Activated CD4-positive, alpha-beta T cell treated with anti-CD3 and anti-CD28 coated beads, Interleukin-2, amount 50 U/mL, for 24 hours (primary cell): ENCODE results near the gene APLF.

Experiments
- DNase-seq, 2 donors: peaks; one replicate each; pipeline ENCODE4 v3.0.0-alpha.2; 2020; ENCODE audit warnings: low read depth in 1 of 2, low spot score in 1 of 2

APLF gene

GRCh38 chr2:68467077-68467960 lies at the start of gene APLF, which contains the start of gene FBXO48:
TSS of gene APLF (plus strand) at chr2:68467585. CDS start at chr2:68467732, 147 bp downstream.
TSS of gene FBXO48 (minus strand) at chr2:68467294. CDS start at chr2:68465145, 2,149 bp downstream.
- peak; percentile 97 to 99 for DNase-seq

- no peak for DNase-seq
Measured at GRCh38 chr2:68417926-68418325, 49.5 kb upstream of the APLF start.

- DNase-seq: no peak
Measured at GRCh38 chr2:68418419-68418818, 49.0 kb upstream of the APLF start.

- DNase-seq: no peak
Measured at GRCh38 chr2:68418855-68419254, 48.5 kb upstream of the APLF start.

- no peak for DNase-seq
Measured at GRCh38 chr2:68420254-68420910, 47.0 kb upstream of the APLF start.

- DNase-seq: no peak
Measured at GRCh38 chr2:68423966-68424650, 43.3 kb upstream of the APLF start.

- DNase-seq: no peak
Measured at GRCh38 chr2:68425503-68425902, 41.9 kb upstream of the APLF start.

GRCh38 chr2:68426446-68426845 lies 40.9 kb upstream of the APLF start:
- DNase-seq: no peak

GRCh38 chr2:68426848-68427579 lies 40.4 kb upstream of the APLF start:
- DNase-seq: no peak

GRCh38 chr2:68428126-68428525 lies 39.3 kb upstream of the APLF start:
- no peak for DNase-seq

GRCh38 chr2:68428746-68429145 lies 38.6 kb upstream of the APLF start:
- no peak for DNase-seq

- DNase-seq: no peak
Measured at GRCh38 chr2:68429311-68429826, 38.0 kb upstream of the APLF start.

GRCh38 chr2:68431316-68431972 lies 35.9 kb upstream of the APLF start:
- no peak for DNase-seq

- no peak for DNase-seq
Measured at GRCh38 chr2:68432696-68433658, 34.4 kb upstream of the APLF start.

- no peak for DNase-seq
Measured at GRCh38 chr2:68434981-68435380, 32.4 kb upstream of the APLF start.

GRCh38 chr2:68435615-68436014 lies 31.8 kb upstream of the APLF start:
- no peak for DNase-seq

- no peak for DNase-seq
Measured at GRCh38 chr2:68436270-68436669, 31.1 kb upstream of the APLF start.

GRCh38 chr2:68438455-68439303 lies 28.7 kb upstream of the APLF start:
- no peak for DNase-seq
